LNCAP (cell line): ENCODE data around the gene SCRG1.
A peak's percentile ranks its signal among the peaks of the same experiment; 100 is the strongest.

Experiments used
- CTCF ChIP-seq: fragments of 450-650 bp; IDR thresholded peaks from 2 replicates; pipeline ENCODE4 v1.5.1; 2017; ENCODE audit warnings: mild to moderate bottlenecking

SCRG1 gene

DNA sequence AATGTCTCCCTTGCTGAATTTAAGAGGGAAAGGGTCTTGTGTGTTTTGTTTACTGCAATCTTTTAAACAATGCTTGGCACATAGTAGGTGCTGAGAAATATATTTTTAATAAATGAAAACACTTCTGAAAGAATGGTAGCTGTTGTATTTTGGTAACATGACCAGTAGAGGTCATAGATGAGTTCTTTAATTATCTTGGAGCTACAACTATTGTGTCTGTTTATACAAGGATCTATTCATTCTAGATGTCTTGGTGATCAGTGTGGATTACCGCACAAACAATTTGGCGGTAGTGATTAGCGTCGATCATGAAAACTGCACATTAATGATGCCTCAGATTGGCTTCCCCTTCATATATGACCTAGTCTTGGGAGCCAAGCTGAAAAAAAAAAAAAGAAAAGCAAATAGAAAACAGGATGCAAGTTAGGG is 21.4 kb upstream of the SCRG1 start:
- peak; percentile 57 for TF ChIP-seq CTCF

- TF ChIP-seq CTCF = no peak
These were observed 19.7 kb upstream of the SCRG1 start for GRCh38 chr4:173418639-173419038.

- TF ChIP-seq CTCF = no peak
These were observed 18.9 kb upstream of the SCRG1 start for GRCh38 chr4:173417833-173418232.

DNA sequence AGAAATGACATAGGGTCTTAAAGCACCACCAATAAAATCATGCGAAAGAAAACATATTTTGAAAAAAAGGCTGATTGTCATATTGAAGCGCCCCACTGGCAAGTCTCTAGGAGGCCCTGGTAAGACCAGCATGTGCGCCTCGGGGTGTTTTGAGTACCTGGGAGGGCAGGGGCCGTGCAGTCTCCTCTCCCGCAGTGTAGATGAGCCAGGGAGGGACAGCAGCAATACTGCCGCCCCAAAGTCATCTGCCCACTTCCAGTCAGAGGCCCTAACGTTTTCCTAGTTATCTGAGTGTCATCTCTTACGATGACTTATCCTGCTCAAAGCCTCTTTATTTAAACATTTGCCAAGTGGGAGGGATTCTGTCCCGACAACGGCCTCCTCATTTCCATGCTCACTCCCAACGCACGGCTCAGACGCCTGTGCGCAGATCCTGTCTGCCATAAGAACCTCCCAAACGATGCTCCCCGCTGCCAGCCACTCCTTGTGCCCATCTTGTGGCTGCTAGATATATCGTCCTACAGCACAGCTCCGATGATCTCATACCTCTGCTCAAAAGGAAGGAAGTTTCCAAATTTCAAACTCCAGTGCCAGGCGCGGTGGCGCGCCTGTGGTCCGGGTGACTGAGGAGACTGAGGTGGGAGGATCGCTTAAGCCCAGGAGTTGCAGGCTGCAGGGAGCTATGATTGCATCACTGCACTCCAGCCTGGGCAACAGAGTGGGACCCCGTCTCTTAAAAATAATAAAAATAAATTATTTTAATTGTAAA is 17.2 kb upstream of the SCRG1 start:
- no peak for TF ChIP-seq CTCF

DNA sequence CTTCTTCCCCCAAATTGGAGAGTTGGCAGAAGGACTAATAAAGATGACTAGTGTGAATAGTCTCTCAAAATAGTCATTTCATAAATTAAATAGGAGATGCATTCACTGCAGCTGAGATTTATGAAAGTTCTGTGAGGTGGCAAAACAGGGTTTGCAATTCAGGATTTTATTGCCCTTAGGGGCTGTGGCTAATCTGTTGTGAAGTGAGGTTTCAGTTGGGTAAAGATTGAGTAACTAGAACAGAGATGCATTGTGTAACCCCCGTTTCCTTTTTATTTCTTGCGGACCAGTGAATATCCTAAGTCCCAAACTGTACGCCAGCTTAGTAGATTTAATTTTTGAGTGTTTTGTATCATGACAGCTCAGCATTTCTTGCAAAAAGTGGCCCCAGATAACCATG is 16.2 kb upstream of the SCRG1 start:
- no peak for TF ChIP-seq CTCF

DNA sequence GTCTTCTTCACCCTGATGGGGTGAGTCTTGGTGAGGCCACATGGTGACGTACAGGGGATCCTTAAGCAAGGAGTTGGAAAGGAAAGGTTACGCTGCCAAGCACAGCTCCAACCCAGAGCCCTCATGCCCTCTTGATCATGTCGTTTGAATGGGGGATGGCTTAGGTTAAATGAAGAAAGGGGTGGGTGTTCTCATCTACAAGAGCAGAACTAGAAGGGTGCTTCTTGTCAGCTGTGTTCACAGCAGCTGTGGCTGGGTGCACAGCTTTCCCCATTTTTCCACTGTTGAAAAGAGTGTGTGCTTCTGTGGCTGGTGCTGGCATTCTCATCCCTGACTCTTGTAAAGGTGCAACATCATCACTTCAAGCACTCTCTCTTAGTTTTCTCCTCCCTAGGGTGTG is 15.5 kb upstream of the SCRG1 start:
- TF ChIP-seq CTCF = no peak

DNA sequence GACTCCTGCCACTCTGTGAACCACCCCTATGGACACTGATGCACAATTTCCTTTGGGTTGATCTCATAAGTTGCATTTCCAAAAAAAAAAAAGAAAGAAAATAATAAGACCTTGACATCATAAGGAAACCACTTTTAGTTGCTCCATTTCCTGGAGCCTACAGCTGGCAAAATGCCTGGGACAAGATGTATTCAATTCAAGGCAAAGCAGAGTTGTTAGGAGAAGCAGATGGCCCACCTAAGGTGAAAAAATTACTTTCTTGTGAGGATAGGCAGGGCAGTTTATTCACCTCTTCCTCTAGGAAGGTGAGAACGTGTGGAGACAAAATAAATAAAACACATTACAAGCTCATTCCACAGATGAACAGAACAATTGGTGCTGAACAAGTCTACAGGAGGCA is 14.1 kb upstream of the SCRG1 start:
- no peak for TF ChIP-seq CTCF
